SU-DHL-6 (cell line): ENCODE results near the gene GPSM1.

Experiments used
- EZH2phosphoT487 ChIP-seq: fragments of 200-600 bp; sonication (generic), shearing (Covaris generic); conservative IDR thresholded peaks from 2 replicates; pipeline ENCODE4 v1.6.1; 2018; ENCODE audit warnings: mild to moderate bottlenecking, antibody characterized with exemption, low read length, moderate library complexity, mixed read lengths
- TF ChIP-seq, protein P1 (sequence below): fragments of 200-600 bp; sonication (generic); IDR thresholded peaks from one replicate; pipeline ENCODE4 v1.5.1; 2017; ENCODE audit warnings: antibody characterized with exemption, mild to moderate bottlenecking, low read length, moderate library complexity; ENCODE audit not compliant: insufficient read depth, poor library complexity, severe bottlenecking

DNA sequence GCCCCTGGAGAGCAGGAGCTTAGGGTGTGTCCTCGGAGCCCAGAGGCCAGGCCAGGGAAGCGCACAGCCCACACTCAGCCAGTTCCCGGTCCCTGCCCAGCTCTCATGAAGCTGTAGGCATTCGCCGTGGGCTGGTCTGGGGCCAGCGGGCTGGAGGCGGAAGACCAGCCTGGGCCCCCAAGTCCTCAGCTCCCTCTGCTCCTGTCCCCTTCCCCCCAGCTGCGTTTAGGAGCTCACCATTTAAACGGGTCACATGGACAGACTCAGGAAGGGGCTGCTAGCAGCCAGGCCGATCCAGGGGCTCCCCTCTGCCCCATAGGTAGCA, 18.8 kb downstream of the GPSM1 start:
- TF ChIP-seq, protein P1, sequence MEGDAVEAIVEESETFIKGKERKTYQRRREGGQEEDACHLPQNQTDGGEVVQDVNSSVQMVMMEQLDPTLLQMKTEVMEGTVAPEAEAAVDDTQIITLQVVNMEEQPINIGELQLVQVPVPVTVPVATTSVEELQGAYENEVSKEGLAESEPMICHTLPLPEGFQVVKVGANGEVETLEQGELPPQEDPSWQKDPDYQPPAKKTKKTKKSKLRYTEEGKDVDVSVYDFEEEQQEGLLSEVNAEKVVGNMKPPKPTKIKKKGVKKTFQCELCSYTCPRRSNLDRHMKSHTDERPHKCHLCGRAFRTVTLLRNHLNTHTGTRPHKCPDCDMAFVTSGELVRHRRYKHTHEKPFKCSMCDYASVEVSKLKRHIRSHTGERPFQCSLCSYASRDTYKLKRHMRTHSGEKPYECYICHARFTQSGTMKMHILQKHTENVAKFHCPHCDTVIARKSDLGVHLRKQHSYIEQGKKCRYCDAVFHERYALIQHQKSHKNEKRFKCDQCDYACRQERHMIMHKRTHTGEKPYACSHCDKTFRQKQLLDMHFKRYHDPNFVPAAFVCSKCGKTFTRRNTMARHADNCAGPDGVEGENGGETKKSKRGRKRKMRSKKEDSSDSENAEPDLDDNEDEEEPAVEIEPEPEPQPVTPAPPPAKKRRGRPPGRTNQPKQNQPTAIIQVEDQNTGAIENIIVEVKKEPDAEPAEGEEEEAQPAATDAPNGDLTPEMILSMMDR: no peak
- TF ChIP-seq EZH2phosphoT487: no peak
